H9 (cell line): ENCODE results near the gene FOXK1. TPM values are rescaled to one million over a fixed set of nuclear protein-coding genes. Genes with fewer than 3 reads are reported as not detected.

ENCODE experiments used
- DNase-seq: peaks from one replicate; pipeline ENCODE4 v3.0.0-alpha.2; 2017
- H2AFZ ChIP-seq: one replicate; pipeline ENCODE4 v1.6.1; 2013; ENCODE audit warnings: mild to moderate bottlenecking, low read length, control low read depth, moderate library complexity
- H2AK5ac ChIP-seq: 2 replicates; pipeline ENCODE4 v1.6.1; 2013; ENCODE audit warnings: low read length, control low read depth, mixed read lengths; ENCODE audit not compliant: insufficient read length
- H2BK120ac ChIP-seq: one replicate; pipeline ENCODE4 v1.6.1; 2013; ENCODE audit warnings: low read depth, mild to moderate bottlenecking, low read length, control low read depth, inconsistent platforms; ENCODE audit not compliant: poor library complexity, severe bottlenecking
- H2BK12ac ChIP-seq: 2 replicates; pipeline ENCODE4 v1.6.1; 2013; ENCODE audit warnings: low read length, control low read depth, mixed read lengths, low read depth; ENCODE audit not compliant: insufficient read length
- H2BK15ac ChIP-seq: 2 replicates; pipeline ENCODE4 v1.6.1; 2013; ENCODE audit warnings: low read depth, low read length, control low read depth
- H2BK20ac ChIP-seq: one replicate; pipeline ENCODE4 v1.6.1; 2013; ENCODE audit warnings: low read depth, mild to moderate bottlenecking, low read length, control low read depth, inconsistent platforms; ENCODE audit not compliant: poor library complexity, severe bottlenecking
- H2BK5ac ChIP-seq: 2 replicates; pipeline ENCODE4 v1.6.1; 2013; ENCODE audit warnings: low read length, control low read depth, mixed read lengths; ENCODE audit not compliant: insufficient read length
- H3K14ac ChIP-seq: 2 replicates; pipeline ENCODE4 v1.6.1; 2013; ENCODE audit warnings: low read length, control low read depth; ENCODE audit not compliant: insufficient read depth
- H3K18ac ChIP-seq: 2 replicates; pipeline ENCODE4 v1.6.1; 2013; ENCODE audit warnings: low read depth, mild to moderate bottlenecking, mixed read lengths, low read length, control low read depth; ENCODE audit not compliant: insufficient read length
- H3K23ac ChIP-seq: 2 replicates; pipeline ENCODE4 v1.6.1; 2013; ENCODE audit warnings: low read length, control low read depth, mixed read lengths, low read depth; ENCODE audit not compliant: insufficient read length
- H3K23me2 ChIP-seq: 2 replicates; pipeline ENCODE4 v1.6.1; 2013; ENCODE audit warnings: low read depth, mild to moderate bottlenecking, mixed read lengths, low read length, control low read depth; ENCODE audit not compliant: insufficient read length, poor library complexity, severe bottlenecking
- H3K27ac ChIP-seq: 2 replicates; pipeline ENCODE4 v1.5.1; 2013; ENCODE audit warnings: low read length, control low read depth, mixed read lengths, low read depth; ENCODE audit not compliant: insufficient read length
- H3K27me3 ChIP-seq: 2 replicates; pipeline ENCODE4 v1.6.1; 2013; ENCODE audit warnings: low read length, control low read depth, inconsistent platforms; ENCODE audit not compliant: insufficient read depth
- H3K4ac ChIP-seq: 2 replicates; pipeline ENCODE4 v1.6.1; 2013; ENCODE audit warnings: low read depth, mild to moderate bottlenecking, control low read depth, inconsistent platforms, low read length, moderate library complexity
- H3K4me1 ChIP-seq: 2 replicates; pipeline ENCODE4 v1.6.1; 2013; ENCODE audit warnings: low read length, control low read depth, inconsistent platforms; ENCODE audit not compliant: insufficient read depth
- H3K4me2 ChIP-seq: 2 replicates; pipeline ENCODE4 v1.6.1; 2013; ENCODE audit warnings: low read length, control low read depth, mixed read lengths; ENCODE audit not compliant: insufficient read length, insufficient read depth
- H3K56ac ChIP-seq: 2 replicates; pipeline ENCODE4 v1.6.1; 2013; ENCODE audit warnings: low read depth, mild to moderate bottlenecking, mixed read lengths, low read length, control low read depth; ENCODE audit not compliant: insufficient read length
- H3K79me1 ChIP-seq: 2 replicates; pipeline ENCODE4 v1.6.1; 2013; ENCODE audit warnings: low read depth, mild to moderate bottlenecking, moderate library complexity, low read length, control low read depth, inconsistent platforms; ENCODE audit not compliant: insufficient read depth, poor library complexity, severe bottlenecking
- H3K79me2 ChIP-seq: 2 replicates; pipeline ENCODE4 v1.6.1; 2013; ENCODE audit warnings: low read length, control low read depth, inconsistent platforms; ENCODE audit not compliant: insufficient read depth
- H3K9ac ChIP-seq: 2 replicates; pipeline ENCODE4 v1.6.1; 2013; ENCODE audit warnings: low read length, control low read depth, mixed read lengths; ENCODE audit not compliant: insufficient read length; ENCODE audit errors: extremely low read depth
- H3K9me3 ChIP-seq: one replicate; pipeline ENCODE4 v1.6.1; 2013; ENCODE audit warnings: low read depth, low read length, inconsistent platforms; ENCODE audit not compliant: control insufficient read depth
- H3T11ph ChIP-seq: one replicate; pipeline ENCODE4 v1.6.1; 2013; ENCODE audit warnings: mild to moderate bottlenecking, low read length, control low read depth, inconsistent platforms
- H4K20me1 ChIP-seq: one replicate; pipeline ENCODE4 v1.6.1; 2013; ENCODE audit not compliant: control insufficient read depth, insufficient read length, insufficient read depth
- H4K5ac ChIP-seq: 2 replicates; pipeline ENCODE4 v1.6.1; 2013; ENCODE audit warnings: low read depth, mild to moderate bottlenecking, mixed read lengths, low read length, control low read depth; ENCODE audit not compliant: insufficient read length
- H4K8ac ChIP-seq: replicated peaks from 2 replicates; pipeline ENCODE4 v1.6.1; 2013; ENCODE audit warnings: low read length, control low read depth, mixed read lengths, low read depth; ENCODE audit not compliant: insufficient read length
- H4K91ac ChIP-seq: 2 replicates; pipeline ENCODE4 v1.6.1; 2013; ENCODE audit warnings: low read depth, mild to moderate bottlenecking, moderate library complexity, mixed read lengths, low read length, control low read depth; ENCODE audit not compliant: insufficient read length
- H3K27ac Mint-ChIP-seq, 3 experiments: 2 replicates in 2 of 3; 3 replicates in 1 of 3; pipeline ENCODE4 v1.8.0; 2020 to 2021; ENCODE audit warnings: mixed read lengths in 3 of 3, mild to moderate bottlenecking in 1 of 3, moderate library complexity in 1 of 3
- H3K27me3 Mint-ChIP-seq: 2 replicates; pipeline ENCODE4 v1.8.0; 2021; ENCODE audit warnings: low read depth, mild to moderate bottlenecking, moderate library complexity, mixed read lengths
- H3K36me3 Mint-ChIP-seq, 3 experiments: 2 replicates in 2 of 3; 3 replicates in 1 of 3; pipeline ENCODE4 v1.8.0; 2020 to 2021; ENCODE audit warnings: low read depth in 3 of 3, mixed read lengths in 3 of 3; ENCODE audit not compliant: insufficient read depth in 1 of 3
- H3K4me1 Mint-ChIP-seq, 2 experiments: 2 replicates each; pipeline ENCODE4 v1.8.0; 2020; ENCODE audit warnings: mixed read lengths in 2 of 2
- H3K4me3 Mint-ChIP-seq, 2 experiments: 2 replicates in 1 of 2; 3 replicates in 1 of 2; pipeline ENCODE4 v1.8.0; 2020 to 2021; ENCODE audit warnings: mild to moderate bottlenecking in 2 of 2, mixed read lengths in 2 of 2, moderate library complexity in 1 of 2
- H3K9me3 Mint-ChIP-seq, 2 experiments: 2 replicates in 1 of 2; 3 replicates in 1 of 2; pipeline ENCODE4 v1.8.0; 2020; ENCODE audit warnings: mild to moderate bottlenecking in 2 of 2, mixed read lengths in 2 of 2, moderate library complexity in 1 of 2
- CTCF ChIP-seq: fragments of 200-600 bp; sonication (generic); conservative IDR thresholded peaks from 3 replicates; pipeline ENCODE4 v1.8.0; 2021; ENCODE audit warnings: antibody characterized with exemption, mild to moderate bottlenecking
- WGBS: extraction: QIAGEN DNeasy Blood & Tissue Kit; methylation state at CpG from one replicate; pipeline ENCODE4 v1.1.7; 2013; ENCODE audit warnings: missing lambda C conversion rate, low lambda C conversion rate, mixed read lengths; ENCODE audit not compliant: insufficient read length; ENCODE audit errors: extremely low coverage; 5-methylcytosine and 5-hydroxymethylcytosine counted together
- total RNA-seq: library from RNA; stranded (reverse); gene quantifications from 2 replicates; pipeline ENCODE4 v1.2.1, GENCODE V29; 2021

Gene FOXK1
- total RNA-seq, 1 experiment from 2014 or later = 14.4 TPM

- Mint-ChIP-seq H3K9me3 (no peaks in the 10 kb centered on the region), H3K27ac (no peak overlapping the region; a peak in 1 of 7 replicates), H3K4me1 (peaks cover 4 to 9% of the 10 kb centered on the region in 2 experiments; a peak in 3 of 4 replicates), H3K4me3 (no peak overlapping the region), H3K27me3 (peaks cover 5% of the 10 kb centered on the region), H3K36me3 (peaks cover 0 to 3% (median 0%) of the 10 kb centered on the region in 3 experiments; a peak in 1 of 7 replicates)
- Histone ChIP-seq H4K8ac (no peak overlapping the region), H2BK20ac (no peak overlapping the region), H3K79me1 (no peaks in the 10 kb centered on the region), H2BK120ac (no peak overlapping the region), H4K91ac (no peak overlapping the region), H3K23me2 (no peaks in the 10 kb centered on the region), H4K5ac (no peak overlapping the region), H3K4ac (no peak overlapping the region), H3K79me2 (no peaks in the 10 kb centered on the region; the same call in 1 of the 2 replicates), H2BK12ac (no peak overlapping the region), H3K14ac (no peak overlapping the region), H3T11ph (no peak overlapping the region), H3K9ac (no peak overlapping the region), H4K20me1 (no peaks in the 10 kb centered on the region), H3K4me1 (no peaks in the 10 kb centered on the region), H2AK5ac (no peak overlapping the region), H3K27ac (no peak overlapping the region), H3K23ac (no peak overlapping the region), H3K4me2 (no peak overlapping the region), H3K18ac (no peak overlapping the region), H3K9me3 (no peaks in the 10 kb centered on the region), H3K27me3 (no peaks in the 10 kb centered on the region), H2BK5ac (no peak overlapping the region), H2BK15ac (no peak overlapping the region), H2AFZ (no peak overlapping the region), H3K56ac (no peak overlapping the region)
- no peak for TF ChIP-seq CTCF
- no peak for DNase-seq
- WGBS = no CpG with 5 or more reads among the region's 30 CpGs
Observed at GRCh38 chr7:4722960-4723630, 41.0 kb downstream of the FOXK1 start.
